ENCODE results near the gene MSI1. TPM values are rescaled to one million over a fixed set of nuclear protein-coding genes. Genes with fewer than 3 reads are reported as not detected.
A peak's percentile ranks its signal among the peaks of the same experiment; 100 is the strongest.
"Not testable (repeated sequence)": the region's sequence is repeated elsewhere in the genome, so short reads cannot be mapped to it uniquely, and the experiment has no call there.

The MSI1 gene
- total RNA-seq, 1 experiment from 2014 or later, result 26.0 TPM

DNA sequence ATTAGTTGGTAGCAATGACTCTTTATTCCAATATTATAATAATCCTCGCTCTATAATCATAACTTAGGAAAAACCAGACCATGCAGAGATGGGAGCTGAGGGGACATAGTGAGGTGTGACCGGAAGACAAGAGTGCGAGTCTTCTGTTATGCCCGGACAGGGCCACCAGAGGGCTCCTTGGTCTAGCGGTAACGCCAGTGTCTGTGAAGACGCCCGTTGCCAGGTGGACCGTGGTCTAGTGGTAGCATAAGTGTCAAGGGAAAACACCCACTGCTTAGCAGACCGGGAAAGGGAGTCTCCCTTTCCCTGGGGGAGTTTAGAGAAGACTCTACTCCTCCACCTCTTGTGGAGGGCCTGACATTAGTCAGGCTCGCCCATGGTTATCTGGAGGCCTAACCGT, 33.5 kb downstream of the MSI1 start:
- not testable (repeated sequence) for H3K27me3 ChIP-seq (ENCODE audit: insufficient read depth, low read length); H3K36me3 ChIP-seq (ENCODE audit: control insufficient read depth in 1 of 2, insufficient read depth in 2 of 2, low read length in 2 of 2); H4K20me1 ChIP-seq (ENCODE audit: insufficient read depth); H3K9me3 ChIP-seq (ENCODE audit: control insufficient read depth in 1 of 2, insufficient read depth in 1 of 2, low read depth in 1 of 2, low read length in 2 of 2); H3K4me3 ChIP-seq (replicated peaks in 1 of 2; ENCODE audit: low read depth in 1 of 2, low read length in 2 of 2); H3K27ac ChIP-seq (ENCODE audit: low read depth, low read length); BruUV-seq (replicated peaks); H3K4me2 ChIP-seq (ENCODE audit: low read length); H3K9ac ChIP-seq (ENCODE audit: low read length); H3K79me2 ChIP-seq (ENCODE audit: insufficient read depth, low read length); H3K9me2 ChIP-seq (ENCODE audit: insufficient read depth); H3K4me1 ChIP-seq (ENCODE audit: control insufficient read depth in 1 of 2, insufficient read depth in 2 of 2, low read length in 2 of 2)
- H2AFZ ChIP-seq (ENCODE audit: low read depth, low read length, poor library complexity, severe bottlenecking), result peak overlapping the region; percentile 26
- peak; percentile 75 for ATAC-seq
- TF ChIP-seq RAD21 (IDR thresholded peaks at IDR 0.05; ENCODE audit: low read depth) (peak; percentile 76), CTCF (IDR thresholded peaks at IDR 0.05 in 2 of 3, conservative IDR thresholded peaks at IDR 0.05 in 1 of 3; ENCODE audit: borderline replicate concordance in 1 of 3, insufficient read depth in 1 of 3, low read depth in 2 of 3, low read length in 2 of 3) (peak; percentile 60 to 78 (median 61); a peak in 5 of 6 replicates)
- ChIA-PET POLR2A (interaction anchor here (0.8 to 1.2 kb wide), 2 partner anchors 8 to 102 kb away, joined by 3 to 4 read pairs; partner anchors contain the start of genes COX6A1 and PLA2G1B), RAD21 (ENCODE audit: low non-redundant PET in 1 of 2, low total read pairs in 2 of 2, uncharacterized antibody in 2 of 2, unreplicated experiment in 2 of 2) (interaction anchor here in 1 of 2 experiments (0.7 to 1.0 kb wide), 2 partner anchors 132 to 181 kb away, joined by 3 read pairs; no protein-coding TSS in a partner anchor), CTCF (interaction anchor here (0.6 to 1.0 kb wide), 5 partner anchors 9 to 133 kb away, joined by 3 to 7 read pairs (median 3); partner anchors contain the start of gene PLA2G1B)
- intact Hi-C loops (cut with micrococcal nuclease), result loop anchor here (1.0 to 10.0 kb wide), 3 partner anchors 104 to 379 kb away; partner anchors contain the start of genes SRSF9 and UNC119B
- DNase-seq (ENCODE audit: low read depth, low spot score), result peak; percentile 46

- Histone ChIP-seq H3K4me3 (replicated peaks in 1 of 2; ENCODE audit: low read depth in 1 of 2, low read length in 2 of 2) (no peak overlapping the region), H3K36me3 (ENCODE audit: control insufficient read depth in 1 of 2, insufficient read depth in 2 of 2, low read length in 2 of 2) (no peaks in the 10 kb centered on the region), H4K20me1 (ENCODE audit: insufficient read depth) (no peaks in the 10 kb centered on the region), H3K27me3 (ENCODE audit: insufficient read depth, low read length) (no peaks in the 10 kb centered on the region), H3K9me3 (ENCODE audit: control insufficient read depth in 1 of 2, insufficient read depth in 1 of 2, low read depth in 1 of 2, low read length in 2 of 2) (0 out of 4 replicates have a peak, but pooled peaks cover under 1 to 2% of the 10 kb centered on the region in 2 experiments), H3K9me2 (ENCODE audit: insufficient read depth) (no peaks in the 10 kb centered on the region), H2AFZ (ENCODE audit: low read depth, low read length, poor library complexity, severe bottlenecking) (no peak overlapping the region), H3K9ac (ENCODE audit: low read length) (no peak overlapping the region), H3K27ac (ENCODE audit: low read depth, low read length) (no peak overlapping the region), H3K4me2 (ENCODE audit: low read length) (no peak overlapping the region), H3K4me1 (ENCODE audit: control insufficient read depth in 1 of 2, insufficient read depth in 2 of 2, low read length in 2 of 2) (no peaks in the 10 kb centered on the region), H3K79me2 (ENCODE audit: insufficient read depth, low read length) (no peaks in the 10 kb centered on the region)
- no TSS peak for BruUV-seq (replicated peaks)
- ATAC-seq, result no peak
- RAD21 ChIA-PET (ENCODE audit: low non-redundant PET in 1 of 2, low total read pairs in 2 of 2, uncharacterized antibody in 2 of 2, unreplicated experiment in 2 of 2), result no interaction called here
- intact Hi-C loops (cut with micrococcal nuclease), result loop anchor here (10.0 kb wide), 1 partner anchor 382 kb away; the partner anchor contains the start of gene UNC119B
- CTCF ChIA-PET, result no interaction called here
- DNase-seq (ENCODE audit: low read depth, low spot score), result no peak
- POLR2A ChIA-PET, result interaction anchor here (0.7 kb wide), 1 partner anchor 249 kb away, joined by 3 read pairs; the partner anchor contains the start of gene POP5
- no peak for TF ChIP-seq ZNF274 (IDR thresholded peaks at IDR 0.05; ENCODE audit: low read depth, low read length)
- TF ChIP-seq ZFX (IDR thresholded peaks at IDR 0.05), result no peak
- no peak for TF ChIP-seq EGR1 (IDR thresholded peaks at IDR 0.05; ENCODE audit: low read depth)
- TF ChIP-seq POLR2A (IDR thresholded peaks at IDR 0.05; ENCODE audit: borderline replicate concordance, extremely low read depth, insufficient read depth, insufficient read length), result no peak
- TF ChIP-seq TCF7L2 (IDR thresholded peaks at IDR 0.05; ENCODE audit: borderline replicate concordance, extremely low read depth, insufficient read depth, insufficient read length), result no peak
- TF ChIP-seq, protein P1, sequence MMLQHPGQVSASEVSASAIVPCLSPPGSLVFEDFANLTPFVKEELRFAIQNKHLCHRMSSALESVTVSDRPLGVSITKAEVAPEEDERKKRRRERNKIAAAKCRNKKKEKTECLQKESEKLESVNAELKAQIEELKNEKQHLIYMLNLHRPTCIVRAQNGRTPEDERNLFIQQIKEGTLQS (IDR thresholded peaks at IDR 0.05), result no peak
- TF ChIP-seq RAD21 (IDR thresholded peaks at IDR 0.05; ENCODE audit: low read depth), result no peak
- no peak for TF ChIP-seq FOSL1 (IDR thresholded peaks at IDR 0.05; ENCODE audit: low read depth)
- no peak for TF ChIP-seq SIN3A (IDR thresholded peaks at IDR 0.05; ENCODE audit: low read depth)
- TF ChIP-seq ELF1 (IDR thresholded peaks at IDR 0.05; ENCODE audit: borderline replicate concordance, low read depth), result no peak
- no peak for TF ChIP-seq ZBTB33 (IDR thresholded peaks at IDR 0.05; ENCODE audit: extremely low read depth, insufficient replicate concordance, low read length)
- TF ChIP-seq EZH2phosphoT487 (IDR thresholded peaks at IDR 0.05; ENCODE audit: borderline replicate concordance), result no peak
- no peak for TF ChIP-seq SP1 (IDR thresholded peaks at IDR 0.05; ENCODE audit: low read depth)
These were observed 36.4 kb downstream of the MSI1 start for GRCh38 chr12:120332523-120332922.
